Measurements from ENCODE around the gene PRMT7. TPM values are rescaled to one million over a fixed set of nuclear protein-coding genes. Genes with fewer than 3 reads are reported as not detected.

The PRMT7 gene
- total RNA-seq, 1 donor from 2014 or later, result 71.9 TPM

DNA sequence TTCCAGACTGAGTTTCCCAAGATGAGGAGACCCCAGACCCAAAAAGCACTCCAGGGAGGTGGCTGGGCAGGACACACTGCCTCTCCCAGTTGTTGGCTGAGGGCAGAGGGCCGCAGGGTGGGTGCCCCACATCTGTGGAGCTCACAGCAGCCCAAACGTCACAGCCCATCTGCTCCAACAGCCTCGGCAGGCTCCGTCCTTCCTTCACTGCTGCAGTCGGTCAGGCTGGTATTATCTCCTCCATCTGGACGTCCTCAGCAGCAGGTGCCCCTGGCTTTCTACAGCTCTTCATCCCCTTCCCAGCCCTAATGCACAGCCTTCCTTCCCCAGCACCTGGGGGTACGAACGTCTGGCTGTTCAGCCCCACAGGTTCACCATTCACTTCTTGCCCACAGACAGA, 55.2 kb downstream of the PRMT7 start:
- TF ChIP-seq, protein P1, sequence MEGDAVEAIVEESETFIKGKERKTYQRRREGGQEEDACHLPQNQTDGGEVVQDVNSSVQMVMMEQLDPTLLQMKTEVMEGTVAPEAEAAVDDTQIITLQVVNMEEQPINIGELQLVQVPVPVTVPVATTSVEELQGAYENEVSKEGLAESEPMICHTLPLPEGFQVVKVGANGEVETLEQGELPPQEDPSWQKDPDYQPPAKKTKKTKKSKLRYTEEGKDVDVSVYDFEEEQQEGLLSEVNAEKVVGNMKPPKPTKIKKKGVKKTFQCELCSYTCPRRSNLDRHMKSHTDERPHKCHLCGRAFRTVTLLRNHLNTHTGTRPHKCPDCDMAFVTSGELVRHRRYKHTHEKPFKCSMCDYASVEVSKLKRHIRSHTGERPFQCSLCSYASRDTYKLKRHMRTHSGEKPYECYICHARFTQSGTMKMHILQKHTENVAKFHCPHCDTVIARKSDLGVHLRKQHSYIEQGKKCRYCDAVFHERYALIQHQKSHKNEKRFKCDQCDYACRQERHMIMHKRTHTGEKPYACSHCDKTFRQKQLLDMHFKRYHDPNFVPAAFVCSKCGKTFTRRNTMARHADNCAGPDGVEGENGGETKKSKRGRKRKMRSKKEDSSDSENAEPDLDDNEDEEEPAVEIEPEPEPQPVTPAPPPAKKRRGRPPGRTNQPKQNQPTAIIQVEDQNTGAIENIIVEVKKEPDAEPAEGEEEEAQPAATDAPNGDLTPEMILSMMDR (conservative IDR thresholded peaks at IDR 0.05), result no peak
- Mint-ChIP-seq H3K36me3 (ENCODE audit: low read depth) (no peaks in the 10 kb centered on the region), H3K4me3 (no peak overlapping the region), H3K9me3 (no peaks in the 10 kb centered on the region), H3K4me1 (peaks cover 21% of the 10 kb centered on the region), H3K27me3 (ENCODE audit: low read depth) (no peaks in the 10 kb centered on the region), H3K27ac (ENCODE audit: unreplicated experiment) (peak overlapping the region; percentile 86)
- DNase-seq (ENCODE audit: low read depth, low spot score), result no peak

DNA sequence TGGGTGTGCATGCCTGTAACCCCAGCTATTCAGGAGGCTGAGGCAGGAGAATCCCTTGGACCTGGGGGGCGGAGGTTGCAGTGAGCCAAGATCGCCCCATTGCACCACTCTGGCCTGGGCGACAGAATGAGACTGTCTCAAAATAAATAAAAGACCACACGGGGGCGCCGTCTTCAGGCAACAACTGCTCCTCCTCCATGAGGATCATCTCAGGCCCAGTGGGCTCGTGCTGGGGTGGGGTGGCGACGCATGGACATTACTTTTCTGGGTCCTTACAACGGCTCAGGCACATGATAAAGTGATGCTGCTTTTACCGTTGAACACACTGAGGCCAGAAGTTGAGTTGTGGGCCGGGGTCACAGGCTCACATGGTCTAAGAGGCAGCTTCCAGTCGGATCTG, 56.2 kb downstream of the PRMT7 start:
- no peaks in the 10 kb centered on the region for H3K27me3 Mint-ChIP-seq (ENCODE audit: low read depth)
- no peaks in the 10 kb centered on the region for H3K36me3 Mint-ChIP-seq (ENCODE audit: low read depth)
- H3K27ac Mint-ChIP-seq (ENCODE audit: unreplicated experiment), result no peak overlapping the region
- TF ChIP-seq, protein P1 (conservative IDR thresholded peaks at IDR 0.05), result peak; percentile 61
- H3K4me1 Mint-ChIP-seq, result peaks cover 21% of the 10 kb centered on the region
- DNase-seq (ENCODE audit: low read depth, low spot score), result peak; percentile 61
- H3K4me3 Mint-ChIP-seq, result peak overlapping the region; percentile 38
- no peaks in the 10 kb centered on the region for H3K9me3 Mint-ChIP-seq

DNA sequence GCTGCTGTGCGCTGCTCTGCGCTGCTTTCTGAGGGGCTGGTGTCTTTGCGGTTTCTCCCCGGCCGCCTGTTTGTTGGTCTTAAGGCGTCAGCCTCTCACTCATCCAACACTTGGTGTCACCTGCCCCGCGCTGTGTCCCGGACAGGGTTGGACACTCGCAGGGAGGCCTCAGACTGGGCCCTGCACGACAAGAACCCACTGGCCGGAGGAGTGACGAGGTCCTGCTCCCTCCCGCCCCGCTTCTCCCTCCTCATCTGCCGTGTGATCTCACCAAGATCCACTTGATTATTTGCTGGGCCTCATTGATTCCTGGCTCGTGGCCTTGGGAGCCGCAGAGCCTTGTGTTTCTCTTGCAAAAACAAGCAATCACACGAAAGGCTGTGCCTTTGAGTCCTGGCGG, 56.6 kb downstream of the PRMT7 start:
- DNase-seq (ENCODE audit: low read depth, low spot score), result no peak
- peaks cover 21% of the 10 kb centered on the region for H3K4me1 Mint-ChIP-seq
- H3K9me3 Mint-ChIP-seq, result no peaks in the 10 kb centered on the region
- TF ChIP-seq, protein P1 (conservative IDR thresholded peaks at IDR 0.05), result no peak
- H3K36me3 Mint-ChIP-seq (ENCODE audit: low read depth), result no peaks in the 10 kb centered on the region
- H3K27ac Mint-ChIP-seq (ENCODE audit: unreplicated experiment), result no peak overlapping the region
- no peak overlapping the region for H3K4me3 Mint-ChIP-seq
- H3K27me3 Mint-ChIP-seq (ENCODE audit: low read depth), result no peaks in the 10 kb centered on the region

DNA sequence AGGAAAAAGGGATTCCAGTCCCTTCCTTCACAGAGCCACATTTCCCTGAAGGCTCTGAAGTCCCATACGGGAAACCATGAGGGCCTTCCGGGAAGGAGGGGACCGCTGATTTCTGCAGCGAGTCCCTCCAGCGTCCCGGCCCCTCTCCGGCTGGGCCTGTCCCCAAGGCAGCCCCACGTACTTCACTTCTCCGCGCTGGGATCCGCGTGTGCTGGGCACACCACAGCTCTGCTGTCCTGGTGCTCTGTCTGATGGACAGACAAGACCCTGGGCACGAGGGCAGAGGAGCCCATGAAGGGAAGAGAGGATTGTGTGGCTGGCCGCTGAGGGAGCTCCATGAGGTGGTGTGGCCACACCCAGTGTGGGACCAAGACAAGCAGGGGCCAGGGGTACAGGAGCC, 57.1 kb downstream of the PRMT7 start:
- Mint-ChIP-seq H3K4me3 (no peak overlapping the region), H3K27ac (ENCODE audit: unreplicated experiment) (no peak overlapping the region), H3K4me1 (peaks cover 21% of the 10 kb centered on the region), H3K36me3 (ENCODE audit: low read depth) (no peaks in the 10 kb centered on the region), H3K27me3 (ENCODE audit: low read depth) (no peaks in the 10 kb centered on the region), H3K9me3 (no peaks in the 10 kb centered on the region)
- TF ChIP-seq, protein P1 (conservative IDR thresholded peaks at IDR 0.05), result no peak
- no peak for DNase-seq (ENCODE audit: low read depth, low spot score)

DNA sequence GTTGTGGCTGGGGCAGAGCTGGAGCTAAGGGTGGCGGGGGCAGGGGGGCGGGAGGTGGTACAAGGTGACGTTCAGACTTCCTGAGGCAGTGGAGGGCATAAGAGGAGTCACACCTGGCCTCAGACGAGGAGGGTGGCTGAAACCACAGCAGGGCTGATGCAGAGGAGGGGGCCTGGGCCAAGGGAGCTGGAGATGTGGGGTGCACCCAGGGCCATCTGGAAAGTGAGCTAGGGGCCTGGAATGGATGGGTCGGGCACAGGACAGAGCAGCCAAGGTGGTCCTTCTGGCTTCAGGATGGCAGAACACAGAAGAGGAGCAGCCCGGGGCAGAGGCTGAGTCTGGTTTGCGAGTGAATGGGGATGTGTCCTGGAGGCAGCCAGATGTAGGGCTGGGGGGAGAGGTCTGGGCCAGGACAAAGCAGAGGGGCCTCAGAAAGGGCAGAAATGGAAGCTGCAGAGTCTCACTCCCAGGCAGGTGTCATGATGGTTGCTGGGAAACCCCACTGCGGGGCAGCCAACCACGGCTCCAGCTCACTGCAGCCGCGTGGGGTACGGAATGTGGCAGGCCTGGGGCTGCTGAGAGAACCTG, 57.6 kb downstream of the PRMT7 start:
- peaks cover 21% of the 10 kb centered on the region for H3K4me1 Mint-ChIP-seq
- H3K4me3 Mint-ChIP-seq, result no peak overlapping the region
- no peaks in the 10 kb centered on the region for H3K36me3 Mint-ChIP-seq (ENCODE audit: low read depth)
- H3K27ac Mint-ChIP-seq (ENCODE audit: unreplicated experiment), result peak overlapping the region; percentile 67
- H3K9me3 Mint-ChIP-seq, result no peaks in the 10 kb centered on the region
- no peak for DNase-seq (ENCODE audit: low read depth, low spot score)
- TF ChIP-seq, protein P1 (conservative IDR thresholded peaks at IDR 0.05), result no peak
- H3K27me3 Mint-ChIP-seq (ENCODE audit: low read depth), result no peaks in the 10 kb centered on the region
